H1 (cell line): Measurements from ENCODE around the gene ALOX5. TPM values are rescaled to one million over a fixed set of nuclear protein-coding genes. Genes with fewer than 3 reads are reported as not detected.

Source experiments
- ATF3 ChIP-seq: IDR thresholded peaks from 2 replicates; pipeline ENCODE4 v1.6.1; 2011; ENCODE audit warnings: low read depth, mild to moderate bottlenecking, low read length; ENCODE audit not compliant: insufficient read depth
- BACH1 ChIP-seq: IDR thresholded peaks from 2 replicates; pipeline ENCODE4 v1.6.1; 2012; ENCODE audit warnings: low read length, improper control_type of control experiment
- CHD7 ChIP-seq: fragments of 300-600 bp; sonication (generic); IDR thresholded peaks from 2 replicates; pipeline ENCODE4 v1.7.1; 2012; ENCODE audit warnings: low read length, moderate library complexity, mild to moderate bottlenecking, inconsistent platforms; ENCODE audit not compliant: insufficient replicate concordance
- EP300 ChIP-seq, 2 experiments: IDR thresholded peaks; 1 replicate in 1 of 2; 2 replicates in 1 of 2; pipeline ENCODE4 v1.6.1; 2011 to 2012; ENCODE audit warnings: low read depth in 2 of 2, low read length in 2 of 2, mild to moderate bottlenecking in 2 of 2, borderline replicate concordance in 1 of 2, inconsistent platforms in 1 of 2, moderate library complexity in 1 of 2
- EZH2 ChIP-seq: fragments of 200-600 bp; sonication (generic); IDR thresholded peaks from 2 replicates; pipeline ENCODE4 v1.7.1; 2012; ENCODE audit warnings: low read depth, mild to moderate bottlenecking, moderate library complexity, low read length, inconsistent platforms; ENCODE audit not compliant: severe bottlenecking
- NRF1 ChIP-seq: IDR thresholded peaks from 2 replicates; pipeline ENCODE4 v1.6.1; 2011; ENCODE audit warnings: mild to moderate bottlenecking, low read depth, low read length, improper control_type of control experiment
- SIRT6 ChIP-seq: IDR thresholded peaks from one replicate; pipeline ENCODE4 v1.7.1; 2012; ENCODE audit warnings: low read length, inconsistent platforms
- SUZ12 ChIP-seq: fragments of 200-600 bp; sonication (generic); IDR thresholded peaks from 2 replicates; pipeline ENCODE4 v1.6.1; 2012; ENCODE audit warnings: mild to moderate bottlenecking, inconsistent platforms, low read length, moderate library complexity, mixed read lengths
- TAF1 ChIP-seq: IDR thresholded peaks from 2 replicates; pipeline ENCODE4 v1.6.1; 2011; ENCODE audit warnings: mild to moderate bottlenecking, low read depth, low read length
- TCF12 ChIP-seq: IDR thresholded peaks from 2 replicates; pipeline ENCODE4 v1.6.1; 2011; ENCODE audit warnings: low read depth, mild to moderate bottlenecking, low read length
- polyA plus RNA-seq, 7 experiments: library from polyadenylated mRNA; depleted of rRNA in 3 of 7; stranded (reverse) in 5 of 7; unstranded in 2 of 7; fragments of >200 nt in 5 of 7; fragments of 200-250 nt in 2 of 7; gene quantifications; 1 replicate in 5 of 7; 2 replicates in 1 of 7; 4 replicates in 1 of 7; pipeline versions ENCODE4 v1.2.1 to v1.2.3, GENCODE V29; 2011 to 2013; ENCODE audit warnings: missing spikeins in 2 of 7, mixed read lengths in 2 of 7
- total RNA-seq: library from RNA; stranded (reverse); fragmentation: NEBNext Ultra II Directional; extraction: Animal tissue kit (Norgen Biotek cat#: 25700); gene quantifications from 2 replicates; pipeline ENCODE4 v1.2.1, GENCODE V29; 2021

ALOX5 gene
- total and polyA plus RNA-seq, 2 of the 8 experiments (the other 6 are each of a cell fraction or from before 2014, with no cell fraction given), result 1.6 to 3.8 TPM

GRCh38 chr10:45372251-45372951 lies 1.6 kb upstream of the ALOX5 start (continued):
- TF ChIP-seq CHD7 (no peak), TCF12 (no peak), SIRT6 (no peak), EP300 (IDR thresholded peaks at IDR 0.05; ENCODE audit: borderline replicate concordance in 1 of 2, low read depth in 2 of 2, low read length in 2 of 2) (no peak), NRF1 (no peak), EZH2 (no peak), TAF1 (no peak), ATF3 (no peak), BACH1 (no peak), SUZ12 (no peak)
